ENCODE results near the gene TSC2. TPM values are rescaled to one million over a fixed set of nuclear protein-coding genes. Genes with fewer than 3 reads are reported as not detected.
"Not testable (repeated sequence)": the region's sequence is repeated elsewhere in the genome, so short reads cannot be mapped to it uniquely, and the experiment has no call there.

Gene TSC2
- total and polyA plus RNA-seq, 9 of the 15 experiments (the other 6 are each of a cell fraction or from before 2014, with no cell fraction given), result 1.3 to 68.1 (median 16.6) TPM

- H3K9me1 ChIP-seq (ENCODE audit: control insufficient read depth, insufficient read depth, low read length); POLR2A ChIA-PET; H3K4me3 ChIP-seq; H3K9ac ChIP-seq (ENCODE audit: insufficient read depth in 1 of 2, low read depth in 2 of 2, low read length in 2 of 2); H3K4me2 ChIP-seq (ENCODE audit: insufficient read depth, low read length); ATAC-seq; H3K36me3 ChIP-seq (ENCODE audit: control insufficient read depth, insufficient read depth, low read length); H4K20me1 ChIP-seq (replicated peaks; ENCODE audit: control insufficient read depth, insufficient read depth, low read length); DNase-seq (ENCODE audit: extremely low read depth in 1 of 4, low spot score in 3 of 4); H3K9me3 ChIP-seq (replicated peaks; ENCODE audit: control insufficient read depth, insufficient read depth, low read depth, low read length); intact Hi-C loops (cut with micrococcal nuclease); H3K27ac ChIP-seq (ENCODE audit: extremely low read depth, low read depth, low read length); CTCF ChIA-PET (ENCODE audit: low intra/inter-chr PET ratio); in situ Hi-C loops (cut with MboI); H3K27me3 ChIP-seq (ENCODE audit: control insufficient read depth in 2 of 2, insufficient read depth in 2 of 2, low read length in 2 of 2); FAIRE-seq; BruUV-seq (replicated peaks); H3K79me2 ChIP-seq (ENCODE audit: control insufficient read depth, insufficient read depth, low read length); H2AFZ ChIP-seq (ENCODE audit: low read depth, low read length): not testable (repeated sequence)
- WGBS (ENCODE audit: insufficient coverage, low coverage, missing lambda C conversion rate), result no CpG with 5 or more reads among the region's 12 CpGs
- peaks cover 0 to 15% of the 10 kb centered on the region in 2 experiments; a peak in 3 of 5 replicates for H3K4me1 ChIP-seq (replicated peaks in 1 of 2; ENCODE audit: control insufficient read depth in 2 of 2, insufficient read depth in 2 of 2, low read length in 2 of 2)
Measured at GRCh38 chr16:2133797-2134196, 86.0 kb downstream of the TSC2 start.

- H3K4me2 ChIP-seq (ENCODE audit: insufficient read depth, low read length); DNase-seq (ENCODE audit: extremely low read depth in 1 of 4, low spot score in 3 of 4); H3K9me1 ChIP-seq (ENCODE audit: control insufficient read depth, insufficient read depth, low read length); FAIRE-seq; ATAC-seq; H4K20me1 ChIP-seq (replicated peaks; ENCODE audit: control insufficient read depth, insufficient read depth, low read length); POLR2A ChIA-PET; H3K27ac ChIP-seq (ENCODE audit: extremely low read depth, low read depth, low read length); H3K36me3 ChIP-seq (ENCODE audit: control insufficient read depth, insufficient read depth, low read length); BruUV-seq (replicated peaks); H3K9me3 ChIP-seq (replicated peaks; ENCODE audit: control insufficient read depth, insufficient read depth, low read depth, low read length); H2AFZ ChIP-seq (ENCODE audit: low read depth, low read length); CTCF ChIA-PET (ENCODE audit: low intra/inter-chr PET ratio); in situ Hi-C loops (cut with MboI); H3K79me2 ChIP-seq (ENCODE audit: control insufficient read depth, insufficient read depth, low read length); intact Hi-C loops (cut with micrococcal nuclease); H3K27me3 ChIP-seq (ENCODE audit: control insufficient read depth in 2 of 2, insufficient read depth in 2 of 2, low read length in 2 of 2): not testable (repeated sequence)
- Histone ChIP-seq H3K4me3 (peak overlapping the region; percentile 42), H3K9ac (ENCODE audit: insufficient read depth in 1 of 2, low read depth in 2 of 2, low read length in 2 of 2) (peak overlapping the region in 1 of 2 experiments; percentile 35; a peak in 2 of 4 replicates), H3K4me1 (replicated peaks in 1 of 2; ENCODE audit: control insufficient read depth in 2 of 2, insufficient read depth in 2 of 2, low read length in 2 of 2) (peaks cover 0 to 12% of the 10 kb centered on the region in 2 experiments; a peak in 2 of 5 replicates)
- TF ChIP-seq RBFOX2 (IDR thresholded peaks at IDR 0.05; ENCODE audit: low read depth, low read length), result 0 out of 2 replicates have a peak, but pooled peaks have one; percentile 22
- 0% methylated on average over 10 of the region's 42 CpGs for WGBS (ENCODE audit: insufficient coverage, low coverage, missing lambda C conversion rate)
Measured at GRCh38 chr16:2135071-2135470, 87.3 kb downstream of the TSC2 start.

Data from K562 (cell line).